GM19025 (cell line): ENCODE data around the gene TXNDC2.
"Not testable (repeated sequence)": the region's sequence is repeated elsewhere in the genome, so short reads cannot be mapped to it uniquely, and the experiment has no call there.

Source experiments
- ATAC-seq: cut with Tn5 transposase; IDR thresholded peaks from one replicate; pipeline ENCODE4 v1.9.1; 2021; ENCODE audit warnings: mild to moderate bottlenecking, low read depth, moderate library complexity; ENCODE audit not compliant: unreplicated experiment

The TXNDC2 gene

GRCh38 chr18:9885170-9886004 lies at the start of gene TXNDC2:
Gene TXNDC2, plus strand, starts transcription at chr18:9885973. Its CDS starts 708 bp downstream, at chr18:9886681.
- ATAC-seq = no peak

- no peak for ATAC-seq
These were observed 47.5 kb upstream of the TXNDC2 start for GRCh38 chr18:9838144-9838877.

- no peak for ATAC-seq
These were observed 46.6 kb upstream of the TXNDC2 start for GRCh38 chr18:9839211-9839610.

GRCh38 chr18:9839853-9840252 lies 45.9 kb upstream of the TXNDC2 start:
- no peak for ATAC-seq

DNA sequence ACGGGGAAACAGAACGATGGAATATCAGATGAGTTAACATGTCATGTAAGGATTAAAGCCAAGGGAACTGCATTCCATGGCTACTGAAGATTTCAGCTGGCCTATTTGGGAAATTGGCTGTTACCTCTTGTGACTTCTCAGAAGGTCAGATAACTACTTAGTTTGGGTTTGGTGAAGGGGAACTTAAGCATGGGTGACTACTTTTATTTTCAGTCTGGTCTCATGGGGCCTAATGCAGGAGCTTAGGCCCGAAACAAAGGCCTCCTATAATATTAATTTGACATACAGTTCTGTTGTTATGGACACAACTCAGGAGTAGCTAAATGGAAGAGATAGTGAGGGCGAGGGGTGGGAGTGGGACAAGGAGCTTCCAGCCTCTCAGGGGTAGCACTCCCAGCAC lies 44.0 kb upstream of the TXNDC2 start:
- ATAC-seq = no peak

DNA sequence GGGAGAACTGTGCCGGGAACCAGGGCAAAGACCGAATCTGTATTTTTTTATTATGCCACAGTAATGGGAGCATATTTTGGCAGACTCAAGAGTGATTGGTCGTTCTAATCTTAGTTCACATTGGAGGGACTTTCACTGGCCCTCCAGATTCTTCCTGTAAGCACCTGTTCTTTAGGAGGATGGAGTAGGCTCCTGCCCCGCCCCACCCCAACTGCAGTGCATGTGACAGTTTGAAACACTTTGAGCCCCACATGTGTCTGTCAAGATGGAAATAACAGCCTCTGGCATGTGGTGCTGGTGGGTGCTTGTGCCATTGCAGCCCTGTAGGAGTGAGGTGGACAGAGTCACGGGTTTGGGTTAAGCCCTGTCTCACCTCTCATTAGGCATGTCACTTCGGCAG lies 43.3 kb upstream of the TXNDC2 start:
- ATAC-seq = no peak

- ATAC-seq = no peak
These were observed 40.5 kb upstream of the TXNDC2 start for GRCh38 chr18:9845256-9845655.

DNA sequence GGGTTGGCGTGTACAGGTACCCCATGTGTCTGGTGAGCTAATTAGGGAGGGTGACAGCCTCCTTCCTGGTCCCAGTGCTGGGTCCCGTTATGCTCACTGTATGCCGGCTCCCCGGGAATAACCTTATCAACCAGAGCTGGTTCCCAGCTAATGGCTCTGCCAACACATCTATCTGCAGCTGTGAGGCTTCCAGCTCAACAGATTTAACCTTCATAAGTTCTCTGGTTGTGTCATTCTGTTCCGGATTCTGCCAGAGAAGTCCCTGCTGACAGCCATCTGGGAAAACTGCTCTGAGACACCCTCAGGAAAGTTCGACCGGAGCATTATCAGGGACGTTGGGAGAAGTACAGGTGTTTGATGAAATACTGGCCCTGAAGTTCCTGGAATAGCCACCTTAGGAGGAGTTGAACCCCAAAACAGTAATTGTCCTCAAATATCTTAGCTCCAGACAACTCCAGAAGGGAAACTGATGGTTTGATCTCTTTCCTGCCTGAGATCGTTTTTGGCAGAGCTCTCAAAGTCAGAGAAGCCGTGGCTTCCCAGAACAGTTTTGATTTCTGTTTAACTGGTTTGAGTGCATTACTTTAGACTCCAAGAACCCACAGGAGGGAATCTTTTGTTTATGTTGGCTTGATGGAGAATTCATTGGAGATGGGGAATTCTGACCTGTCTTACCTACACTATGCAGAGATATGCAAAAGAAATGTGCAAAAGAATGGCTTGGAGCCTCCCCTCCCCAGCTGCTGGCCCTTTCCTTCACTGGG lies 39.4 kb upstream of the TXNDC2 start:
- ATAC-seq = no peak

DNA sequence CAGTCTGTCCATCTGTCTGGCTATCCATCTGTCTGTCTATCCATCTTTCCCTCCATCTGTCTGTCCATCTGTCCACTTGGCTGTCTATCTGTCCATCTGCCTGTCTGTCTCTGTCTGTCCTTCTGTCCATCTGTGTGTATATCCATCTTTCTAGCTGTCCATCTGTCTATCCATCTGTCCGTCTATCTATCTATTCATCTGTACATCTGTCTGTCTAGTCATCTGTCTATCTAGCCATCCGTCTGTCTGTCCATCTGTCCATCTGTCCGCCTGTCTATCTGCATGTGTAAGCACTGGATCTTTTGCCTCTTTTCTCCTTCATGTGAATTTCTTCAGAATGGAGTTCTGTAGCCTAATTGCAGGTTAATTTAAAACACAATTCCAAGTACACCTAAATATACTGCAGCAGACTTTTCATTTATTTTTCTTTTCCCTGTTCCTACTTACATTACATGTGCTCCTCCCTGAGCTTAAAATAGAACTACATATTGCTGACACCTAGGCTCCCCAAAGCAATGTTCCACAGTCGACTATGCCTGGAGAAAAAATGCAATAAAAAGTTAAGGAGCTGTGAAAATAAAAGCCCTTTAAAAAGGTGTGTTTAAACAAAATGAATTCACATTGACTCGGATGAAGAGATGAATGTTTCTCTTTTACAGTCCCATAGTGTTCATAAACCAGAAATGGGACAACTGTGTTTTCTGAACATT lies 37.4 kb upstream of the TXNDC2 start:
- ATAC-seq = no peak

DNA sequence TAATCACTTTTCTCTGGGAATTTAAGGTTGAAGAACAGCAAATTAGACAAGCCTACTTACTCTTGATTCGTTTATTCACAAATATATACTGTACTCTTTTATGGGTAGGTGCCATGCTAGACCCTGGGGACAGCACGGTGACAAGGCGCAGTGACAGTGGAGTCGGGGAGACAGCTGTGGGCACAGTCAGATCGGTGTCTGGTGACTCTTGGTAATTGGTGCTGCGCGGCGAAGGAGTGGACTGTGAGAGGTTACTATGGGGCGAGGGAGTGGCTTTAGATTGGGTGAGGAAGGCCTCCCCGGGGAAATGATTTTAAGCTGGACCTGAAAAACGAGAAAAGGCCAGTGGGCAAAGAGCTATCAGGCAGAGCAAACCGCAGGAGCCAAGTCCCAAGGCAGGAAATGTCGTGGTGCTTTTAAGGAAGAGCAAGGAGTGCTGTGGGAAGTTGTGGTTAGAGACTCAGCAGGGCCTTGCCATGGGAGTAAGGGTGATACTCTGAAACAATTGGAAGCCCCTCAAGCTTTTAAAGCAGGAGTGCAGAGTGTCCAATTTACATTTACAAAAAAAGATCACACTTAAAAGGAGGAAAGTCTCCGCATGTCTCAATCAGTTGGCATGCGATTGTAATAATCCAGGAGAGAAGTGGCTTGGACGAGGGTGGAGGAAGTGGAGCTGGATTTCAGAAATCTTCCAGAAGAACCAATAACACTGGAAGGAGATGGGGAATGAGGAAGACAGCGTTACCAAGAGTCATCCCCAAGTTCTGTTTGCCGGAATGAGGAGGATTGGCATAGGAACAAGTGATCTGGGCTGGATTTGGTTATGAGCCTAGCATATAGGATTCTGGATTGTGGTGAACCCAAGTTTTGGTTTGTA lies 36.1 kb upstream of the TXNDC2 start:
- ATAC-seq = no peak

DNA sequence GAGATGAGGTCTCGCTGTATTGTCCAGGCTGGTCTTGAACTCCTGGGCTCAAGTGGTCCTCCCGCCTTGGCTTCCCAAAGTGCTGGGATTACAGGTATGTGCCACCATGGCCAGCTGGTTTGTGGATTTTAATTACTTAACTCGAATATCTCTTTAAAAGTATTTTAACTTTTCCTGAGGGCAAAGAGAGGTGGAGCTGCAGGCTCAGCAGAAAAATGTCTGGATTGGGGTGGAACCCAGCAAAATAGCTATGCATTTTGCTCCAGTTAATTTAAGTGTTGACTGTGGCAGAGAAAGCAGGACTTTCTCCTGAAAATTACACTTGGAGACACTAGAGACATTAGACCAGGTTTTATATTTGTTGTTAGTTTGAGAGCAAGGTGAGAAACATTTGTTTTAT lies 35.5 kb upstream of the TXNDC2 start:
- ATAC-seq = no peak

DNA sequence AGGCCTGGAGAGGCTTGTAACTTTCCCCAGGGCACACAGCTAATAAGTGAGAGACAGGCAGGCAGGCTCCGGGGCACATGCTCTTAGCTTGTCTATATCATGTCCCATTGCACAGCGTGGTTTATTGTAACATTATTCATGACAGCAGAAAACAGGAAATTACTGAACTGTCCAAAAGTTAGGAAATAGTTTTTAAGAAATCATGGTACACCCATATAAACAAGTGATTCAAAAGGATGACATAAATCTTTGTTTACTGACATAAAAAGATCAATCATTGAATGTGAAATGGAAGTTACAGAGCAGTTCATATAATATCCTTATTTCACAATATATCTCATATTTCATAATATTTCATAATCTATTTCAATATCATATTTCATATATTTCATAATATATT lies 34.3 kb upstream of the TXNDC2 start:
- no peak for ATAC-seq

GRCh38 chr18:9852266-9853081 lies 33.3 kb upstream of the TXNDC2 start:
- no peak for ATAC-seq

DNA sequence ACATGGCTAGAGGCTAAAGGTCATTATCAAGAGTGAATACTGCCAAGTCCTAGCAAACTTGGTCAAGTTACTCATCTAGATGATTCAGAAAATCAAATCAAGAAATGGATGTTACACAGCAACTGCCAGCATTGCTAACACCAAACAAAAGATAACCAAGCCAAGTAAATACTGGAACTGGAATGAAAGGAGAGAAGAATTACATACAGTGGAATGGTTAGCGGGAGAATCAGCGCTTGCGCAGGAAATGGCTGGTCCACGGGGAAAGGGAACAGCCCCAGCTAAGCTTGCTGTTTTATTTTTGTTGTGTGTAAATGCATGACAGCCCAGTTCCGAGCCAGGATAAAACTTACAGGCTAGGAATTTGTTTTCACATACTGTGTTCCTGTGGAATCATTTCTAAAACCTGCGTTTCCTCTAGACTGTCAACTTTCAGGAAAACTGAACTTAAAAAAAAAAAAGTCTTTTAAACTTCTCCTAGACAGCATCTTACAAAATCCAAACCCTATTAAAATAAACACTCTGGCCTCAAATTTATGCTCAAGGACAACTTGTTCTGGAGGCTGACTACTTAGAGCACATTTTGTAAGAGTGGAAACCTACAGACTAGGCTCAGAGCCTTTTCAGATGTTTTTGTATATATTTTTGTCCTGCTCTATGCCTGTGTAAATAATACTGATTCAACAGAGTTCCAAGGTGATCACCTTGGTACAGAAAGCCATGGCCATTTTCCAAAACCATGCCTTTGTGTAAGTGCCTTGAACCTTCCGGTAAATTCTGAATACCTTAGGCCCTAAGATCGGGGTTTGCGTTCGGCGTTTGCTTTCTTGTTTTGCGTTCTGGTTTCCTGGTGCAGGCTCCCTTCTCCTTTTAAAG lies 30.7 kb upstream of the TXNDC2 start:
- ATAC-seq = no peak

DNA sequence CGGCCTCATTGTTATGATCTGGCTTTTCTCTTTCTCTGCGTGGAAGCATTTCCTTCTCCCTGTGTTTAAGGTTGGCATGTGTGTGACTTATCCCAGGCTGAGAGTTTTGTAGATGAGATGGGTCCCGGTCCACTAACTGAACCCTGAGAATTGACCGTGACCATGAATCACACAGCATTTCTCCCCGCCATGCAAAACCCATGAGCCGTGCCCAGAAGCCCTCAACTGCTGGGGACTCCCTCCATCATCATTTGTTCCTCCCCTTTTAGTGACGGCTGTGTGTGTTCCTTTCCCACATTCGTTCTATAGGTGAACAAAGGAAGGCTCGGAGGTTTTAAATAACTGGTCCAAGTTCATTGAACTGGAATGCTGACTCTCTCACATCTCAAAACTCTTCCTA lies 30.1 kb upstream of the TXNDC2 start:
- ATAC-seq = no peak

- ATAC-seq = no peak
These were observed 29.7 kb upstream of the TXNDC2 start for GRCh38 chr18:9856092-9856491.

DNA sequence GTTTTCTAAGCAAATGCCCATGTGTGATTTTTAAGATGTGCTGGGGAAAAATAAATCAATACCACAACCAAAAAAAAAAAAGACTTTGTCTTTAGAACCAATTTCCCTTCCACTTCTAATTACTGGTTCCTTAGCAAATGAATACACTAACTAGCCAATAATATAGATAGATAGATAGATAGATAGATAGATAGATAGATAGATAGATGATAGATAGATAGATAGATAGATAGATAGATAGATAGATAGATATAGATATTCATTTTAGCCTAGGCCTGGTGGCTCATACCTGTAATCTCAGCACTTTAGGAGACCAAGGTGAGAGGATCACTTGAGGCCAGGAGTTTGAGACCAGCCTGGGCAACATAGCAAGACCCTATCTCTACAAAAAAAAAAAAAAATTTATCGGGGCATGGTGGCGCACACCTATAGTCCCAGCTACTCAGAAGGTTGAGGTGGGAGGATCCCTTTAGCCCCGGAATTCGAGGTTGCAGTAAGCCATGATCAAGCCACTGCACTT lies 28.2 kb upstream of the TXNDC2 start:
- ATAC-seq = not testable (repeated sequence)

DNA sequence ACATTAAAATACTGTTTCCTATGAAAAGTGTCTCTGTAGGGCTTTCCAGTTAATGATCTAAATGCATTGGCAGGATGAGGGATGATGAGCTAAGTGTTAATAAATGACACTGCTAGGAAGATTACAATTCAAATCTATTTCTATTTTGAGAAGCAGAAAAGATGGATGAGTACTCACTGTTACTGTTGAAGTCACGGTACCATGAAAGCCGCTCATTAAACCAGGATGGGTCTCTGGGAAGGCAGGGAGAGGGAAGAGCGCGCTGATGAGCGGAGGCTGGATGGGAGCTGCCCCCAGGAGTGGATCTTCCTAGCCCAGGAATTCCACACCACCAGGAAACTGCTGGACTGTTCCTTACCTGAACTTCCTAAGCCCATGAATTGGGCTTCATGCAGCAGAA lies 27.1 kb upstream of the TXNDC2 start:
- no peak for ATAC-seq
